Measurements from ENCODE around the gene DRD1.
"Not testable (repeated sequence)": the region's sequence is repeated elsewhere in the genome, so short reads cannot be mapped to it uniquely, and the experiment has no call there.

Gene DRD1

GRCh38 chr5:175434800-175435199 is 9.2 kb downstream of the DRD1 start:
- no peak for DNase-seq (ENCODE audit: low read depth in 2 of 2, low spot score in 1 of 2)

DNA sequence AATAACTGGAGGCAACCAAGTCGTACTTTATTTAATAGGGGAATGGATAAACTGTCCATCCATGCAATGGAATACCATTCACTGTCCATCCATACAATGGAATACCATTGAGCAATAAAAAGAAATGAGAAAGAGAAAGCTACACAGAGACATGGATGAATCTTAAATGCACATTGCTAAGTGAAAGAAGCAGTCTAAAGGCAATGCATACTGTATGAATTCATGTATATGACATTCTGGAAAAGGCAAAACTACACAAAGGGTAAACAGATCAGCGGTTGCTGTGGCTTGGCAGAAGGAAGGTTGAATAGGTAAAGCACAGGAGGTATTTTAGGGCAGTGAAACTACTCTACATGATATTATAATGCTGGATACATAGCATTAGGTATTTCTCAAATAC is 16.2 kb downstream of the DRD1 start:
- DNase-seq (ENCODE audit: low read depth in 2 of 2, low spot score in 1 of 2), result no peak

DNA sequence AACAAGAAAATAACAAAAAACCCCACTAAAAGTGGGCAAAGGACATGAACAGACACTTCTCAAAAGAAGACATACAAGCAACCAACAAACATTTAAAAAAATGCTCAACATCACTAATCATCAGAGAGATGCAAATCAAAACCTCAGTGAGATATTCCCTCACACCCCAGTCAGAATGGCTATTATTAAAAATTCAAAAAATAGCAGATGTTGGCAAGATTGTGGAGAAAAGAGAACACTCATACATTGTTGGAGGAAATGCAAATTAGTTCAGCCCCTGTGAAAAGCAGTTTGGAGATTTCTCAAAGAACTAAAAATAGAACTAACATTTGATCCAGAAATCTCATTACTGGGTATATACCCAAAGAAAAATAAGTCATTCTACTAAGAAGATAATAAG is 19.4 kb downstream of the DRD1 start:
- not testable (repeated sequence) for DNase-seq (ENCODE audit: low read depth in 2 of 2, low spot score in 1 of 2)

DNA sequence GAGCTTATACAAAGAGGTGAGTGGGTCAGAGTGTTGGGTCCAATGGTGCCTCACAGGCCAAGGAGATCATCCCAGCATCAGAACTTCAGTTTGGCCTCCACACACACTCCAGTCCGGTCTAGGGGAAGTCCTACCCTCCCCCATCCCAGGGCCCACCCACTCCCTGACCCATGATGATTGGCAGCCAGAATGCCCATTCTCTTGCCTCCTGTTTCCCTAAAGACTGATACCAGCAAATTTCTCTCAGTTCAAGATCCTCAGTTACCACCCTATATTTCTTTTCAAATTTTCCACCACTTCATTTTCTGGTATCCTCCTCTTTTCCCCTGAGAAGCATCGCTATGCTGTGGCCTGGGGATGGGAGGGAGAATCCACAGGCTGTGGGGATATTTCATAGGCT is 21.9 kb downstream of the DRD1 start:
- DNase-seq (ENCODE audit: low read depth in 2 of 2, low spot score in 1 of 2), result no peak

DNA sequence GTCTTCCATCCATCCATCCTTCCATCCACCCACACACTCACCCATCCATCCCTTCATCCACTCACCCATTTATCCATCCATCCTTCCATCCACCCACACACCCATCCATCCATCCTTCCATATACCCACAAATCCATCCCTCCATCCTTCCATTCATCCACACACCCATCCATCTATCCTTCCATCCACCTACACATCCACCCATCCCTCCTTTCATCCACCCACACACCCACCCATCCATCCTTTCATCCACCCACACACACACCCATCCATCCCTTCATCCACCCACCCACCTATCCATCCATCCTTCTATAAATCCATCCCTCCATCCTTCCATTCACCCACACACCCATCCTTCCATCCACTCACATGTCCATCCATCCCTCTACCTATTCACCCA is 23.6 kb downstream of the DRD1 start:
- no peak for DNase-seq (ENCODE audit: low read depth in 2 of 2, low spot score in 1 of 2)

DNA sequence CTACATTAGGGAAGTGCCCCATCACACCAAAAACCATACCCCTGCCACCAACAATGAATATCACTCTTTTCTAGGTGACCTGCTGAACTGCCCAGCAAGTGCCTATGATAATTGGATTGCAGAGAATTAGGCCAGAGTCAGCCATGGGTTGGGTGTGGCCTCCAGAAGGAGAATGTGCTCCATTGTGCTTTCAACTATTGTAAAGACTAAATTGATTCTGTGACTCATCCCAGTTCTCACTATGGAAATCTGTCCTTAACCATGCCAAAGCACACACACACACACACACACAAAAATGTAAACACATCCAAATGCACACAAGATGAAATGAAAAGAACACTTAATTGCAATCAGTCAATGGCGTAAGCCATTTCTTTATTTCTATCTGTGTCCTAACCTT is 25.7 kb downstream of the DRD1 start:
- DNase-seq (ENCODE audit: low read depth in 2 of 2, low spot score in 1 of 2), result no peak

- DNase-seq (ENCODE audit: low read depth in 2 of 2, low spot score in 1 of 2), result no peak
Observed at GRCh38 chr5:175417384-175417783, 26.6 kb downstream of the DRD1 start.

DNA sequence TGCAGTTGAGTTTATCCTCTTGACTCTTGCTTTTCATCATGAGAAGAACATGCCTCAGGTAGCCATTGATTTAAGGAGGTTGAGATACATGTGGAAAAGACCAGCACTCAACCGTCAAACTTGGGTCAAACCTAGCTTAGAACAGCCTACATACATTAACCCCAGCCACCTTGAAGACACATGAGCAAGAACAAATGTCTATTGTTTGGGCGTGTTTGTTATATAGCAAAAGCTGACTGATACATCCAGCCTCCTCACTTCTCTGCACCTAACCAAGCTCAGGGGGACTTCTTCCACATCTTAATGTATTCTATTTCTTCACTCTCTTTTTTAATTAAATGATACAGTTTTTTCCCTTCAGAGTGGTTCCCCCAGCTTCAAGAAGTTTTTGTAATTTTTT is 28.7 kb downstream of the DRD1 start:
- no peak for DNase-seq (ENCODE audit: low read depth in 2 of 2, low spot score in 1 of 2)

GRCh38 chr5:175410926-175411325 is 33.1 kb downstream of the DRD1 start:
- DNase-seq (ENCODE audit: low read depth in 2 of 2, low spot score in 1 of 2), result no peak

GRCh38 chr5:175406300-175406699 is 37.7 kb downstream of the DRD1 start:
- DNase-seq (ENCODE audit: low read depth in 2 of 2, low spot score in 1 of 2), result no peak

GRCh38 chr5:175397590-175398297 is 46.2 kb downstream of the DRD1 start:
- DNase-seq (ENCODE audit: low read depth in 2 of 2, low spot score in 1 of 2), result not testable (repeated sequence)

DNA sequence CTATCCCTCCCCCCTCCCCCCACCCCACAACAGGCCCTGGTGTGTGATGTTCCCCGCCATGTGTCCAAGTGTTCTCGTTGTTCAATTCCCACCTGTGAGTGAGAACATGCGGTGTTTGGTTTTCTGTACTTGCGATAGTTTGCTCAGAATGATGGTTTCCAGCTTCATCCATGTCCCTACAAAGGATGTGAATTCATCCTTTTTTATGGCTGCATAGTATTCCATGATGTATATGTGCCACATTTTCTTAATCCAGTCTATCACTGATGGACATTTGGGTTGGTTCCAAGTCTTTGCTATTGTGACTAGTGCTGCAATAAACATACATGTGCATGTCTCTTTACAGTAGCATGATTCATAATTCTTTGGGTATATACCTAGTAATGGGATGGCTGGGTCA is 48.6 kb downstream of the DRD1 start:
- DNase-seq (ENCODE audit: low read depth in 2 of 2, low spot score in 1 of 2), result not testable (repeated sequence)

GRCh38 chr5:175394601-175395000 is 49.4 kb downstream of the DRD1 start:
- DNase-seq (ENCODE audit: low read depth in 2 of 2, low spot score in 1 of 2), result no peak

DNA sequence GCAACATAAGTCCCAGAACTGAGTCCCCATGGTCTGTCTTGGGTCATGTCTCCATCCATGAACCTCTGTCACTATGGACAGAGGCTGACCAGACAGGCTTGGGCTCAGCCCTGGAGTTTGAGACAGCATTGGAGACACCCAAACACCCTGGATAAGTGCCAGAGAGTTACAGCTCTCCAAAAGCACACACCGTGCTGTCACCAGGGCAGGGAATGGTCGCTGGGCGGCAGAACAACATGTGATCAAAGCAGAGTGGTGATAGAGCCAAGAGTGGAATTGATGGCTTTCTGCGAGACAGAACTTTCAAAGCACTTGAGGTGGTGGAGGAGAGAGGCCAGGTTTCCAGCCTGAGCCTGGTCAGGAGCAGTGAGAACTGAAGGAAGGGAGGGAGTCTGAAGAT is 50.1 kb downstream of the DRD1 start:
- no peak for DNase-seq (ENCODE audit: low read depth in 2 of 2, low spot score in 1 of 2)

DNA sequence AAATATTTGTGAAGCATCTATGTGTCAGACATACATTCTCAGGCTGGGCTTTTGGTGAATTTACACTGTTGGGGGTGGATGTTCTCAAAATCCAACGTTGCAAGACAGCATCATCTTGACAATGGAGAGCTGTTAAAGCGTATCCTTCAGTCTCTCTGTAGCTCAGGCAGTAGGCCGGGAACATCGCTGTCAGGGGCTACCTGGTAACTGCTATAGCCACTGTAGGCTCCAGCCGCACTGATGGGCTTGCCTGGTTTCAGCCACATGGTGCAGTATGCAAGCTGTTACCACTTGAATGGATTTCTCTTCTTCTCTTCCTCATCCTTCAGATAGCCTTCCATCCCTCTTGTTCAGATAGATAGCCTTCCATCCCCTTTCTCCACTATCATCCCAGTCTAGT is 51.7 kb downstream of the DRD1 start:
- DNase-seq (ENCODE audit: low read depth in 2 of 2, low spot score in 1 of 2), result no peak

DNA sequence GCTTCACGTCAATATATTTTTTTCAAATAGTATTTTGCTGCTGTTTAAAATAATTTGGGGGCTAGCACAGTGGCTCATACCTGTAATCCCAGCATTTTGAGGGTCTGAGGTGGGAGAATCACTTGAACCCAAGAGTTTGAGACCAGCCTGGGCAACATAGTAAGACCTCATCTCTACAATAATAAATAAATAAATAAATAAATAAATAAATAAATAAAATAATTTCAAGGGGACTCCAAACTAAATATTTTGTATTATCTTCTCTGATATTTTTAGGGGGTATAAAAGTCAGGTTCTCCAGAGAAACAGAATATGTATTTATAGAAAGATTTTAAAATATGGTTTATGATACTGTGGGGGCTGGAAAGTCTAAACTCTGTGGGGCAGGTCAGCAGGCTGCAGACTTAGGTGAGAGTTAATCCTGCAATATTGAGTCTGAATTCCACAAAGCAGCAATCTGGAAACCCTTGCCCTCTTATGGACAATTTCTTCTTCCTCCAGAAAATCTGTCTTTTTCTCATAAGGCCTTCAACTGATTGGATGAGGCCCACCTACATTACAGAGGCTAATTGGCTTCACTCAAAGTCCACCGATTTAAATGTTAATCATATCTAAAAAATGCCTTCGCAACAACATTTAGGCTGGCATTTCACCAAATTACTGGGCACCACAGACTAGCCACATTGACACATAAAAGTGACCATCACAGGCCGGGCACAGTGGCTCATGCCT is 53.5 kb downstream of the DRD1 start:
- DNase-seq (ENCODE audit: low read depth in 2 of 2, low spot score in 1 of 2), result no peak

All from stimulated activated CD8-positive, alpha-beta memory T cell treated with anti-CD3 and anti-CD28 coated beads, Interleukin-4, amount 100 ng/mL, for 4 hours (primary cell).